H1 (cell line): ENCODE results near the gene TXNRD3. TPM values are rescaled to one million over a fixed set of nuclear protein-coding genes. Genes with fewer than 3 reads are reported as not detected.

Source experiments
- CTCF ChIA-PET: fragments of 300-600 bp; sonication (Branson Sonifier 250); formaldehyde crosslinking; loops from one replicate; lab custom pipeline; 2021; ENCODE audit not compliant: partially characterized antibody; lab: Charles Lee
- POLR2A ChIA-PET: fragments of 300-600 bp; sonication (Branson Sonifier 250); formaldehyde crosslinking; loops from one replicate; lab custom pipeline; 2021; ENCODE audit warnings: inconsistent platforms; ENCODE audit not compliant: partially characterized antibody; lab: Charles Lee
- DNase-seq, 2 experiments: peaks; one replicate each; pipeline versions ENCODE4 v3.0.0 to v3.0.0-alpha.2; 2010 to 2022; ENCODE audit warnings: low spot score in 2 of 2, low read depth in 1 of 2, mixed read lengths in 1 of 2
- FAIRE-seq: peaks from 2 replicates; lab custom pipeline; 2011; peaks lifted over from hg19 to GRCh38; lab: Jason Lieb, UNC
- H2AFZ ChIP-seq: 2 replicates; pipeline ENCODE4 v1.8.1; 2012; ENCODE audit warnings: low read length, inconsistent platforms
- H2AK5ac ChIP-seq: 2 replicates; pipeline ENCODE4 v1.6.1; 2013; ENCODE audit warnings: low read depth, low read length
- H2BK120ac ChIP-seq: replicated peaks from 2 replicates; pipeline ENCODE3; 2013; ENCODE audit warnings: low read depth, low read length, inconsistent platforms
- H2BK12ac ChIP-seq: 2 replicates; pipeline ENCODE4 v1.6.1; 2013; ENCODE audit warnings: low read depth, low read length
- H2BK15ac ChIP-seq: 2 replicates; pipeline ENCODE4 v1.6.1; 2013; ENCODE audit warnings: low read length
- H2BK20ac ChIP-seq: 2 replicates; pipeline ENCODE4 v1.6.1; 2013; ENCODE audit warnings: low read length
- H2BK5ac ChIP-seq: 2 replicates; pipeline ENCODE4 v1.6.1; 2013; ENCODE audit warnings: low read depth, low read length
- H3K14ac ChIP-seq: 2 replicates; pipeline ENCODE4 v1.6.1; 2013; ENCODE audit warnings: inconsistent platforms; ENCODE audit not compliant: insufficient read length
- H3K18ac ChIP-seq: 2 replicates; pipeline ENCODE4 v1.6.1; 2013; ENCODE audit warnings: low read length; ENCODE audit errors: extremely low read depth
- H3K23ac ChIP-seq: 2 replicates; pipeline ENCODE4 v1.6.1; 2013; ENCODE audit warnings: inconsistent platforms; ENCODE audit not compliant: insufficient read length
- H3K23me2 ChIP-seq: 2 replicates; pipeline ENCODE4 v1.6.1; 2013; ENCODE audit warnings: low read depth, low read length
- H3K27ac ChIP-seq: 2 replicates; pipeline ENCODE4 v1.6.1; 2011; ENCODE audit warnings: low read depth, low read length, inconsistent platforms
- H3K27me3 ChIP-seq, 4 experiments: replicated peaks in 1 of 4; 1 replicate in 1 of 4; 2 replicates in 3 of 4; pipeline versions ENCODE4 v1.6.1 to v1.8.1; 2011 to 2013; ENCODE audit warnings: low read length in 3 of 4, mild to moderate bottlenecking in 3 of 4, inconsistent platforms in 2 of 4, mixed read lengths in 2 of 4, moderate library complexity in 1 of 4; ENCODE audit not compliant: control insufficient read depth in 3 of 4, insufficient read depth in 3 of 4; ENCODE audit errors: extremely low read depth in 1 of 4
- H3K36me3 ChIP-seq, 4 experiments: 2 replicates each; pipeline versions ENCODE4 v1.6.1 to v1.8.1; 2011 to 2013; ENCODE audit warnings: mild to moderate bottlenecking in 4 of 4, low read length in 3 of 4, moderate library complexity in 2 of 4, control low read depth in 1 of 4, inconsistent platforms in 1 of 4; ENCODE audit not compliant: insufficient read depth in 4 of 4, control insufficient read depth in 2 of 4
- H3K4ac ChIP-seq: replicated peaks from 2 replicates; pipeline ENCODE3; 2013; ENCODE audit warnings: low read length, low read depth, mixed read lengths, inconsistent platforms; ENCODE audit not compliant: insufficient read length
- H3K4me1 ChIP-seq, 4 experiments: replicated peaks in 1 of 4; 1 replicate in 1 of 4; 2 replicates in 3 of 4; pipeline versions ENCODE4 v1.6.1 to v1.8.1; 2011 to 2013; ENCODE audit warnings: low read length in 3 of 4, inconsistent platforms in 2 of 4, mixed read lengths in 1 of 4; ENCODE audit not compliant: insufficient read depth in 4 of 4, control insufficient read depth in 3 of 4
- H3K4me2 ChIP-seq, 2 experiments: 2 replicates each; pipeline versions ENCODE4 v1.6.1 to v1.8.1; 2011 to 2013; ENCODE audit warnings: low read depth in 2 of 2, low read length in 2 of 2, control low read depth in 1 of 2, inconsistent platforms in 1 of 2, mild to moderate bottlenecking in 1 of 2; ENCODE audit not compliant: insufficient read depth in 1 of 2
- H3K4me3 ChIP-seq, 4 experiments: fragments of 200-600, 300-600 bp in 1 of 4; sonication (generic), shearing (Covaris generic), sonication (Bioruptor Twin) in 1 of 4; 2 replicates each; pipeline versions ENCODE4 v1.5.1 to v1.8.1; 2011 to 2016; ENCODE audit warnings: low read length in 4 of 4, low read depth in 3 of 4, control low read depth in 2 of 4, inconsistent platforms in 2 of 4, mild to moderate bottlenecking in 2 of 4, mixed read lengths in 1 of 4, moderate library complexity in 1 of 4; ENCODE audit not compliant: insufficient read depth in 2 of 4; ENCODE audit errors: extremely low read depth in 1 of 4
- H3K56ac ChIP-seq: replicated peaks from 2 replicates; pipeline ENCODE3; 2013; ENCODE audit warnings: low read depth, mild to moderate bottlenecking, mixed read lengths, low read length, inconsistent platforms; ENCODE audit not compliant: insufficient read length
- H3K79me1 ChIP-seq: 2 replicates; pipeline ENCODE4 v1.6.1; 2013; ENCODE audit warnings: low read depth, low read length, control low read depth
- H3K79me2 ChIP-seq, 2 experiments: 2 replicates each; pipeline versions ENCODE4 v1.6.1 to v1.8.1; 2012 to 2013; ENCODE audit warnings: low read length in 2 of 2, mild to moderate bottlenecking in 2 of 2, inconsistent platforms in 1 of 2; ENCODE audit not compliant: insufficient read depth in 2 of 2, control insufficient read depth in 1 of 2
- H3K9ac ChIP-seq, 4 experiments: replicated peaks in 1 of 4; 1 replicate in 1 of 4; 2 replicates in 3 of 4; pipeline versions ENCODE4 v1.6.1 to v1.8.1; 2011 to 2013; ENCODE audit warnings: low read depth in 3 of 4, low read length in 3 of 4, control low read depth in 2 of 4, mild to moderate bottlenecking in 2 of 4, moderate library complexity in 2 of 4, inconsistent platforms in 1 of 4; ENCODE audit errors: extremely low read depth in 1 of 4
- H3K9me3 ChIP-seq, 2 experiments: 2 replicates each; pipeline versions ENCODE4 v1.6.1 to v1.8.1; 2012 to 2013; ENCODE audit warnings: mild to moderate bottlenecking in 2 of 2, moderate library complexity in 2 of 2, control low read depth in 1 of 2, inconsistent platforms in 1 of 2, low read depth in 1 of 2, low read length in 1 of 2, mixed read lengths in 1 of 2; ENCODE audit not compliant: insufficient read depth in 2 of 2
- H4K20me1 ChIP-seq, 2 experiments: replicated peaks in 1 of 2; 2 replicates each; pipeline versions ENCODE3 to v1.8.1; 2011 to 2013; ENCODE audit warnings: inconsistent platforms in 2 of 2, low read length in 2 of 2, mild to moderate bottlenecking in 1 of 2; ENCODE audit not compliant: insufficient read depth in 2 of 2, control insufficient read depth in 1 of 2
- H4K5ac ChIP-seq: 2 replicates; pipeline ENCODE4 v1.6.1; 2013; ENCODE audit warnings: low read length, low read depth, mixed read lengths, inconsistent platforms; ENCODE audit not compliant: insufficient read length
- H4K8ac ChIP-seq: 2 replicates; pipeline ENCODE4 v1.8.0; 2013; ENCODE audit warnings: mild to moderate bottlenecking, moderate library complexity, low read length, inconsistent platforms; ENCODE audit not compliant: insufficient read depth; ENCODE audit errors: extremely low read depth
- H4K91ac ChIP-seq: replicated peaks from 2 replicates; pipeline ENCODE3; 2013; ENCODE audit warnings: low read length, mixed read lengths, inconsistent platforms; ENCODE audit not compliant: insufficient read length
- BCL11A ChIP-seq, 2 experiments: IDR thresholded peaks; one replicate each; pipeline ENCODE4 v1.6.1; 2011; ENCODE audit warnings: low read depth in 2 of 2, low read length in 2 of 2, mild to moderate bottlenecking in 2 of 2
- CBX5 ChIP-seq: fragments of 300-800, 300-1000 bp; sonication (generic); IDR thresholded peaks from 2 replicates; pipeline ENCODE4 v1.7.1; 2016; ENCODE audit warnings: antibody characterized with exemption, low read length, low read depth
- CREB1 ChIP-seq: IDR thresholded peaks from 2 replicates; pipeline ENCODE4 v1.6.1; 2012; ENCODE audit warnings: inconsistent platforms
- EP300 ChIP-seq, 2 experiments: IDR thresholded peaks; 1 replicate in 1 of 2; 2 replicates in 1 of 2; pipeline ENCODE4 v1.6.1; 2011 to 2012; ENCODE audit warnings: low read depth in 2 of 2, low read length in 2 of 2, mild to moderate bottlenecking in 2 of 2, borderline replicate concordance in 1 of 2, inconsistent platforms in 1 of 2, moderate library complexity in 1 of 2
- JUN ChIP-seq: IDR thresholded peaks from 2 replicates; pipeline ENCODE4 v1.6.1; 2011; ENCODE audit warnings: low read depth, mild to moderate bottlenecking, improper control_type of control experiment, low read length
- RAD21 ChIP-seq, 2 experiments: IDR thresholded peaks in 1 of 2; conservative IDR thresholded peaks in 1 of 2; 2 replicates each; pipeline ENCODE4 v1.6.1; 2011; ENCODE audit warnings: low read depth in 2 of 2, low read length in 2 of 2, improper control_type of control experiment in 1 of 2, inconsistent platforms in 1 of 2, mild to moderate bottlenecking in 1 of 2, moderate library complexity in 1 of 2
- SIN3A ChIP-seq, 2 experiments: IDR thresholded peaks in 1 of 2; conservative IDR thresholded peaks in 1 of 2; 2 replicates each; pipeline ENCODE4 v1.6.1; 2011 to 2012; ENCODE audit warnings: low read length in 2 of 2, improper control_type of control experiment in 1 of 2, low read depth in 1 of 2, mild to moderate bottlenecking in 1 of 2
- TAF1 ChIP-seq: IDR thresholded peaks from 2 replicates; pipeline ENCODE4 v1.6.1; 2011; ENCODE audit warnings: mild to moderate bottlenecking, low read depth, low read length
- TCF12 ChIP-seq: IDR thresholded peaks from 2 replicates; pipeline ENCODE4 v1.6.1; 2011; ENCODE audit warnings: low read depth, mild to moderate bottlenecking, low read length
- TEAD4 ChIP-seq: IDR thresholded peaks from 2 replicates; pipeline ENCODE4 v1.6.1; 2012; ENCODE audit warnings: low read depth, low read length, inconsistent platforms, mixed read lengths
- USF2 ChIP-seq: IDR thresholded peaks from 2 replicates; pipeline ENCODE4 v1.6.1; 2011; ENCODE audit warnings: low read length, improper control_type of control experiment
- WGBS, 2 experiments: shearing (Covaris generic) in 1 of 2; methylation state at CpG; one replicate each; pipeline versions ENCODE4 v1.1.6 to v1.1.7; 2013 to 2015; ENCODE audit warnings: low lambda C conversion rate in 2 of 2, mixed read lengths in 2 of 2, inconsistent platforms in 1 of 2, low coverage in 1 of 2, missing lambda C conversion rate in 1 of 2; ENCODE audit not compliant: insufficient replicate concordance in 2 of 2, insufficient coverage in 1 of 2, insufficient read length in 1 of 2; ENCODE audit errors: extremely low coverage in 1 of 2, missing lambda C conversion rate in 1 of 2; 5-methylcytosine and 5-hydroxymethylcytosine counted together
- polyA plus RNA-seq, 7 experiments: library from polyadenylated mRNA; depleted of rRNA in 3 of 7; stranded (reverse) in 5 of 7; unstranded in 2 of 7; fragments of >200 nt in 5 of 7; fragments of 200-250 nt in 2 of 7; gene quantifications; 1 replicate in 5 of 7; 2 replicates in 1 of 7; 4 replicates in 1 of 7; pipeline versions ENCODE4 v1.2.1 to v1.2.3, GENCODE V29; 2011 to 2013; ENCODE audit warnings: missing spikeins in 2 of 7, mixed read lengths in 2 of 7
- total RNA-seq: library from RNA; stranded (reverse); fragmentation: NEBNext Ultra II Directional; extraction: Animal tissue kit (Norgen Biotek cat#: 25700); gene quantifications from 2 replicates; pipeline ENCODE4 v1.2.1, GENCODE V29; 2021

TXNRD3 gene
- total and polyA plus RNA-seq, 2 of the 8 experiments (the other 6 are each of a cell fraction or from before 2014, with no cell fraction given): 3.4 to 4.3 TPM

DNA sequence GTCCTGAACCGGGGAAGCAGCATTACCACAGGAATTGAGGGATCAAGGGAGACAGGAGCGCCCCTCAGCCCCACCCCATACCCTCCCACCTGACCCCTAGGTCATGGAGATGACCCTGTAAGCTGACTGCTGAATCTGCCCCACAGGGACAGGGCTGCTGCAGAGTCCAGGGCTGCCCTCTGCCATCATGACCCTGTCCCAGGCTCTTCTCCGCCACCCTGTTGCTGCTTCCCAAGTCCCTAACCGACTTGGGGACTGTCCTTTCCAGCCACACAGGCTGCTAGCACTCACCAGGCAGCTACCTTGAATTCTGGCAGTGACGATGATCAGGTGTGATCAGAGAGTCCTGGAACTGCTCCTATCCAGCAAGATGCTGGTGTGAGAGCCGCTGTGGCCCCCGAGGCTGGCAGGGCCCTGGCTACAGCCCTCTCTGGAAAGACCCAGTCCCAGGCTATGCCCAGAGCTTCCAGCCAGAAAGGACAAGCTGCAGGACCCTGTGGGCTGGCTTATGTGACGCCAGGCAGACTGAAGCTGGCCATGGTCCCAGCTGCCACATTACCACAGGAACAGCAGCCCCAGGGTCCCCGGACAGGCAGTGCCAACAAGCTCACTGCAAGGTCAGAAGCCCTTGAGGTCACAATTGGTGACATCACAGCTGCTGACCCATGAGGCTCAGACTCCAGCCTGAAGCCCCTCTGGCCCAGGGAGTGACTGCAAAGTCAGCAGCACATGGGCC, 96.4 kb downstream of the TXNRD3 start, which contains the start of gene C3orf22:
Gene C3orf22, minus strand, starts transcription at position 597 of the 736 bp plus-strand sequence. CDS start 5,542 bp downstream, outside the sequence.
- no peak within 1 kb of the TSS for H3K9ac ChIP-seq
- H3K9me3 ChIP-seq: no peaks in the 10 kb centered on the region
- no peak within 1 kb of the TSS for H3K27ac ChIP-seq
- no peak within 1 kb of the TSS for H3K4ac ChIP-seq
- H3K4me2 ChIP-seq: no peak within 1 kb of the TSS
- no peak within 1 kb of the TSS; the same call in 1 of the 2 replicates for H2BK12ac ChIP-seq
- H2BK20ac ChIP-seq: no peak within 1 kb of the TSS
- H2AK5ac ChIP-seq: no peak within 1 kb of the TSS
- H2BK5ac ChIP-seq: no peak within 1 kb of the TSS
- H3K18ac ChIP-seq: no peak within 1 kb of the TSS
- FAIRE-seq (no peak), DNase-seq (peak in 1 of 2 experiments; percentile 41)
- H4K91ac ChIP-seq: no peak within 1 kb of the TSS
- H4K5ac ChIP-seq: no peak within 1 kb of the TSS
- H3K27me3 ChIP-seq: no peaks in the 10 kb centered on the region
- no peak within 1 kb of the TSS for H2BK15ac ChIP-seq
- H3K36me3 ChIP-seq: no peaks in the 10 kb centered on the region; a peak in 1 of 8 replicates
- H3K4me1 ChIP-seq: no peaks in the 10 kb centered on the region
- H3K79me1 ChIP-seq: no peaks in the 10 kb centered on the region
- no peak within 1 kb of the TSS for H3K14ac ChIP-seq
- ChIA-PET POLR2A (no interaction called here), CTCF (interaction anchor here (1.2 kb wide), 1 partner anchor 120 kb away, joined by 3 read pairs; no protein-coding TSS in a partner anchor)
- no peak within 1 kb of the TSS for H2BK120ac ChIP-seq
- peak within 1 kb of the TSS; percentile 71 for H4K8ac ChIP-seq
- H3K79me2 ChIP-seq: no peaks in the 10 kb centered on the region
- H4K20me1 ChIP-seq: peaks cover 0 to 5% of the 10 kb centered on the region in 2 experiments
- H3K23ac ChIP-seq: no peak within 1 kb of the TSS
- H2AFZ ChIP-seq: 0 out of 2 replicates have a peak within 1 kb of the TSS, but pooled peaks have one; percentile 33
- no peak within 1 kb of the TSS for H3K4me3 ChIP-seq
- peaks cover 6% of the 10 kb centered on the region; the same call in 1 of the 2 replicates for H3K23me2 ChIP-seq
- H3K56ac ChIP-seq: no peak within 1 kb of the TSS
- WGBS, 2 experiments: 81% methylated on average over 9 of the region's 9 CpGs; no CpG with 5 or more reads in 1 of the 2 experiments
- no peak for TF ChIP-seq BCL11A (IDR thresholded peaks at IDR 0.05; ENCODE audit: low read depth in 2 of 2, low read length in 2 of 2)
- TF ChIP-seq SIN3A (conservative IDR thresholded peaks at IDR 0.05 in 1 of 2, IDR thresholded peaks at IDR 0.05 in 1 of 2; ENCODE audit: low read depth in 1 of 2, low read length in 2 of 2): no peak
- no peak for TF ChIP-seq TAF1
- TF ChIP-seq CREB1: no peak
- TF ChIP-seq TCF12: no peak
- TF ChIP-seq TEAD4: no peak
- no peak for TF ChIP-seq USF2
- TF ChIP-seq EP300 (IDR thresholded peaks at IDR 0.05; ENCODE audit: borderline replicate concordance in 1 of 2, low read depth in 2 of 2, low read length in 2 of 2): no peak
- TF ChIP-seq CBX5: no peak
- TF ChIP-seq RAD21 (IDR thresholded peaks at IDR 0.05 in 1 of 2, conservative IDR thresholded peaks at IDR 0.05 in 1 of 2; ENCODE audit: low read depth in 2 of 2, low read length in 2 of 2): no peak
- no peak for TF ChIP-seq JUN
